Measurements from ENCODE around the gene TRRAP.
"Not testable (repeated sequence)": the region's sequence is repeated elsewhere in the genome, so short reads cannot be mapped to it uniquely, and the experiment has no call there.

The TRRAP gene

GRCh38 chr7:99035723-99036545 is 157.6 kb downstream of the TRRAP start:
- no peak for DNase-seq

- DNase-seq = peak; percentile 55
Observed at GRCh38 chr7:99036546-99037111, 158.3 kb downstream of the TRRAP start.

GRCh38 chr7:99037327-99037940 is 159.1 kb downstream of the TRRAP start:
- no peak for DNase-seq

GRCh38 chr7:99038086-99038855 is 159.9 kb downstream of the TRRAP start:
- no peak for DNase-seq

GRCh38 chr7:99039384-99039891 is 161.1 kb downstream of the TRRAP start:
- no peak for DNase-seq

- DNase-seq = peak; percentile 72
Observed at GRCh38 chr7:99040104-99040958, 162.0 kb downstream of the TRRAP start.

- DNase-seq = no peak
Observed at GRCh38 chr7:99041526-99041925, 163.2 kb downstream of the TRRAP start.

- DNase-seq = no peak
Observed at GRCh38 chr7:99042957-99043356, 164.6 kb downstream of the TRRAP start.

GRCh38 chr7:99044858-99045257 is 166.5 kb downstream of the TRRAP start:
- not testable (repeated sequence) for DNase-seq

- DNase-seq = not testable (repeated sequence)
Observed at GRCh38 chr7:99046262-99046661, 167.9 kb downstream of the TRRAP start.

GRCh38 chr7:99046722-99047121 is 168.4 kb downstream of the TRRAP start:
- no peak for DNase-seq

- no peak for DNase-seq
Observed at GRCh38 chr7:99047526-99048077, 169.3 kb downstream of the TRRAP start.

GRCh38 chr7:99050971-99051370 is 172.6 kb downstream of the TRRAP start:
- no peak for DNase-seq

GRCh38 chr7:99054781-99055180 is 176.4 kb downstream of the TRRAP start:
- DNase-seq = no peak

GRCh38 chr7:99061001-99061776 is 182.9 kb downstream of the TRRAP start:
- DNase-seq = no peak

All from 8988T (cell line).